ENCODE results near the gene TUBB. TPM values are rescaled to one million over a fixed set of nuclear protein-coding genes. Genes with fewer than 3 reads are reported as not detected.

TUBB gene
- total and polyA plus RNA-seq, 2 of the 8 experiments (the other 6 are each of a cell fraction or from before 2014, with no cell fraction given), result 1,880 to 3,022 TPM

GRCh38 chr6:30719791-30720737 lies at the start of gene TUBB (continued):
- no peak for TF ChIP-seq CBX8 (IDR thresholded peaks at IDR 0.05; ENCODE audit: borderline replicate concordance, low read depth, low read length)
- TF ChIP-seq SIX5 (IDR thresholded peaks at IDR 0.05; ENCODE audit: low read depth, low read length), result peak; percentile 57
- TF ChIP-seq KDM1A (IDR thresholded peaks at IDR 0.05; ENCODE audit: borderline replicate concordance, low read length), result no peak
- TF ChIP-seq SRF (IDR thresholded peaks at IDR 0.05; ENCODE audit: low read depth, low read length), result no peak
- no peak for TF ChIP-seq RBBP5 (IDR thresholded peaks at IDR 0.05; ENCODE audit: borderline replicate concordance, low read depth, low read length)
- no peak for TF ChIP-seq BCL11A (IDR thresholded peaks at IDR 0.05; ENCODE audit: low read depth in 2 of 2, low read length in 2 of 2)
- TF ChIP-seq USF2 (IDR thresholded peaks at IDR 0.05; ENCODE audit: low read length), result peak; percentile 62; the same call in 1 of the 2 replicates
- 0 out of 2 replicates have a peak, but pooled peaks have one; percentile 68 for TF ChIP-seq SP4 (IDR thresholded peaks at IDR 0.05; ENCODE audit: low read length)
- no peak for TF ChIP-seq GABPA (IDR thresholded peaks at IDR 0.05; ENCODE audit: borderline replicate concordance, insufficient read depth, low read length)
- TF ChIP-seq CHD2 (IDR thresholded peaks at IDR 0.05; ENCODE audit: low read length), result peak; percentile 28; the same call in 1 of the 2 replicates
- TF ChIP-seq EGR1 (IDR thresholded peaks at IDR 0.05; ENCODE audit: borderline replicate concordance, low read depth, low read length), result no peak
- 0 out of 2 replicates have a peak, but pooled peaks have one; percentile 28 for TF ChIP-seq BACH1 (IDR thresholded peaks at IDR 0.05; ENCODE audit: low read length)
- peak; percentile 86 for TF ChIP-seq ATF2 (IDR thresholded peaks at IDR 0.05; ENCODE audit: low read length)
